Panc1 (cell line): ENCODE measurements around the gene PRR22. TPM values are rescaled to one million over a fixed set of nuclear protein-coding genes. Genes with fewer than 3 reads are reported as not detected.

Source experiments
- ATAC-seq: fragments of 200-7000 bp; cut with Tn5 transposase; 2 replicates; pipeline ENCODE4 v1.9.1; 2020; ENCODE audit warnings: mild to moderate bottlenecking, moderate library complexity
- BruUV-seq: library from RNA; stranded (reverse); fragments of 400-500 nt; replicated peaks from 2 replicates; lab custom pipeline; 2021; lab: Mats Ljungman, UMichigan
- CTCF ChIA-PET: fragments of 300-600 bp; sonication (Branson Sonifier 250); formaldehyde crosslinking; loops from one replicate; lab custom pipeline; 2022; ENCODE audit warnings: antibody characterized with exemption; lab: Charles Lee
- POLR2A ChIA-PET: fragments of 300-600 bp; sonication (Branson Sonifier 250); formaldehyde crosslinking; loops from one replicate; lab custom pipeline; 2022; ENCODE audit warnings: antibody characterized with exemption; lab: Charles Lee
- DNase-seq: peaks from one replicate; pipeline ENCODE4 v3.0.0-alpha.2; 2010; ENCODE audit warnings: low read depth, low spot score
- H3K27ac ChIP-seq: 2 replicates; pipeline ENCODE4 v1.5.1; 2011; ENCODE audit warnings: mild to moderate bottlenecking, low read length, inconsistent platforms
- H3K27me3 ChIP-seq: fragments of 200-500 bp; sonication (Bioruptor generic); 2 replicates; pipeline ENCODE4 v1.6.0; 2014; ENCODE audit warnings: low read length, inconsistent platforms; ENCODE audit not compliant: control insufficient read depth, insufficient read depth
- H3K36me3 ChIP-seq: fragments of 200-500 bp; sonication (Bioruptor generic); 2 replicates; pipeline ENCODE4 v1.5.1; 2014; ENCODE audit warnings: inconsistent platforms, mild to moderate bottlenecking, low read length, moderate library complexity; ENCODE audit not compliant: control insufficient read depth, insufficient read depth
- H3K4me1 ChIP-seq: 2 replicates; pipeline ENCODE4 v1.5.1; 2011; ENCODE audit warnings: inconsistent platforms, mild to moderate bottlenecking, low read length, moderate library complexity; ENCODE audit not compliant: control insufficient read depth, insufficient read depth
- H3K4me3 ChIP-seq, 2 experiments: 2 replicates each; pipeline ENCODE4 v1.5.1; 2011 to 2012; ENCODE audit warnings: low read depth in 2 of 2, low read length in 2 of 2, mild to moderate bottlenecking in 2 of 2, inconsistent platforms in 1 of 2, moderate library complexity in 1 of 2
- H3K9me3 ChIP-seq: fragments of 200-500 bp; sonication (Bioruptor generic); 2 replicates; pipeline ENCODE4 v1.5.1; 2014; ENCODE audit warnings: low read depth, mild to moderate bottlenecking, inconsistent platforms, low read length, moderate library complexity; ENCODE audit not compliant: control insufficient read depth, insufficient read depth
- POLR2AphosphoS5 ChIP-seq: IDR thresholded peaks from 2 replicates; pipeline ENCODE4 v1.6.1; 2012; ENCODE audit warnings: mild to moderate bottlenecking, low read depth, low read length, moderate library complexity
- SIN3A ChIP-seq: IDR thresholded peaks from 2 replicates; pipeline ENCODE4 v1.6.1; 2012; ENCODE audit warnings: low read depth, mild to moderate bottlenecking, low read length, moderate library complexity, borderline replicate concordance; ENCODE audit not compliant: insufficient read depth
- TCF7L2 ChIP-seq: IDR thresholded peaks from 2 replicates; pipeline ENCODE4 v1.6.1; 2011; ENCODE audit warnings: mild to moderate bottlenecking, low read depth, low read length, inconsistent platforms
- in situ Hi-C: cut with HindIII; loops from 2 replicates; pipeline ENCODE4 v1.10.0; 2016; ENCODE audit warnings: low sequenced_read_pairs, low pct_unique_long_range_greater_than_20kb
- intact Hi-C: fragments of 100-400 bp; cut with micrococcal nuclease; formaldehyde crosslinking; loops from one replicate; pipeline ENCODE4 v1.10.0; 2022; ENCODE audit not compliant: unreplicated experiment
- total RNA-seq: library from RNA; stranded (reverse); gene quantifications from one replicate; pipeline ENCODE4 v1.2.1, GENCODE V29; 2021; ENCODE audit not compliant: unreplicated experiment
- TF ChIP-seq, protein P1 (sequence below), 2 experiments: IDR thresholded peaks; 2 replicates each; pipeline ENCODE4 v1.6.1; 2011 to 2012; ENCODE audit warnings: low read depth in 2 of 2, control low read depth in 1 of 2, low read length in 1 of 2, mild to moderate bottlenecking in 1 of 2, moderate library complexity in 1 of 2; ENCODE audit not compliant: insufficient read depth in 1 of 2
- TF ChIP-seq, protein P2 (sequence below): fragments of 450-650 bp; IDR thresholded peaks from 2 replicates; pipeline ENCODE4 v1.5.1; 2017; ENCODE audit warnings: mild to moderate bottlenecking

The PRR22 gene
- total RNA-seq, 1 experiment from 2014 or later: 5.9 TPM

DNA sequence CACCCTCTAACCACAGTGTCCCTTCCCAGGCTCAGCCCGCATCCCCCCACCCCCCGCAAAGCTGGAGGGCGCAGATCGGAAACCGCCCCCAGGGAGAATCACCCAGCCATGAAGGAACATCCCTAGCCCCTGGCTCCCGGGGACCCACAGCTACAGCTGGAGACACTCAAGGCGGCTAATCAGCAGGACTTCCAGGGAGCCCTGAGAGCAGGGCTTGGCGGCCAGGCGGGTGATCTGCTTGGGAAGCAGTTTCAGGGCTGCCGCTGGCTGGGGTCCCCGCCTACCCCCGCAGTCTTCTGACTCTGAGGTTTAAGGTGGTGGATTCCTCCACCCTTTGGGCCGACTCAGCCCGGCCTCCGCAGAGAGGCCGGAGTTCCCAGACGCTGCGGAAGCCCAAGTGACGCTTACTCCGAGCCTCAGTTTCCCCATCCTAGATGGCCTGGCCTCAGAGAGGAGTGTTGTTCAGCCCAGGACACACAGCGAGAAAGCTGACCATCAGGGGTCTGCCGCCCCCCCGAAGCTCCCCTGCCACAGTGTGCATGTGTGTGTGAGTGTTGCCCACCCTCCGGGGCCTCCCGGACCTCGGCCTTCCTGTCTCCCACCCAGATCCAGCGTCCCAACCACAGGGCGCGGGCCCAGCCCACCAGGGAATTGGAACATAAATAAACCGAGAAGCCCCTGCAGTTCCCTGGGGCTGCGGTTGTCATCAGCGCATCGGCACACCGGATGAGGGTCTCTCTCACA lies 45.2 kb upstream of the PRR22 start:
- intact Hi-C loops: no loop called here

DNA sequence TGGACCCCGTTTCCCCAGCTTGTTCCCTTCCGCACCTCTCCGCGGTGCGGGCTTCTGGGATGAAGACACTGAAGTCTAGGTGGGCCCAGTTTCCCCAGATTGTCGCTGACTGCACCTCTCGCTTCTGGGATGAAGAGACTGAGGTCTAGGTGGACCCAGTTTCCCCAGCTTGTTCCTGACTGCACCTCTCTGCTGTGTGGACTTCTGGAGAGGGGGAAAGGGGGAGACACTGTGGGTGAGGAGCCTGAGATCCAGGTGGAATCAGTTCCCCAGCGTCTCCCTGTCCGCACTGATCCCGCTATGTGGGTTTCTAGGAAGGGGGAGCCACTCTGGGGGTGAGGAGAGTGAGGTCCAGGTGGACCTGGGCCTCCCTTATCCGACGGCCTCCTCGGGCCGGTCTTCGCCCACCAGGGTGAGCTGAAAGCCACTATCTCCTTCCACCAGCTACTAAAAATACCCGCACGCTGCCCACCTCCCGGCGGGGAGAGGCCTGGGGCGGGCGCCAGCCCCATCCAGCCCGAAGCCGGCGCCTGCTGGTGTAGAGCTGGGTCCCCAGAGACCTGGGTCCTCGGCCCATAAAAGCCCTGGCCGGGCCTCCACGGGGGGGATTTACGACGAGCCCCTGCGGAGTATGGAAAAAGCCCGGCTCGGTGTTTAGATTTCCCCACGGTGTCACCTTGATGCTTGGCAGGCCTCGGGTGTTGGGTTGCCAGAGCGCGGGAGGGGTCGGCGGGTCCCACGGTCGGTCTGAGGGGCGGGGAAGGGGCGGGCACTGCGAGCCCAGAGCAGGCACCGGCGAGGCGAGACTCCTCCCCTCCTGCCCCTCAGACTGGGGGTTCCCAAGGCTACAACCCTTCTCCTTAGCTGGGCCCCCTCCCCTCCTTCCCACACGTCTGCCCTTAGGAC lies 44.4 kb upstream of the PRR22 start:
- CTCF ChIA-PET: interaction anchor here (1.4 kb wide), 1 partner anchor 25 kb away, joined by 5 read pairs; no protein-coding TSS in a partner anchor
- H3K27ac ChIP-seq: peak overlapping the region; percentile 80
- TSS peak; percentile 99 for BruUV-seq

More for the DNA sequence above, 45.2 kb upstream of the PRR22 start:
- no peak overlapping the region for H3K27ac ChIP-seq
- ATAC-seq (no peak), DNase-seq (no peak)
- no peak overlapping the region; a peak in 1 of 4 replicates for H3K4me3 ChIP-seq
- H3K4me1 ChIP-seq: peaks cover 8% of the 10 kb centered on the region
- TF ChIP-seq SIN3A: no peak
- TF ChIP-seq, protein P1, sequence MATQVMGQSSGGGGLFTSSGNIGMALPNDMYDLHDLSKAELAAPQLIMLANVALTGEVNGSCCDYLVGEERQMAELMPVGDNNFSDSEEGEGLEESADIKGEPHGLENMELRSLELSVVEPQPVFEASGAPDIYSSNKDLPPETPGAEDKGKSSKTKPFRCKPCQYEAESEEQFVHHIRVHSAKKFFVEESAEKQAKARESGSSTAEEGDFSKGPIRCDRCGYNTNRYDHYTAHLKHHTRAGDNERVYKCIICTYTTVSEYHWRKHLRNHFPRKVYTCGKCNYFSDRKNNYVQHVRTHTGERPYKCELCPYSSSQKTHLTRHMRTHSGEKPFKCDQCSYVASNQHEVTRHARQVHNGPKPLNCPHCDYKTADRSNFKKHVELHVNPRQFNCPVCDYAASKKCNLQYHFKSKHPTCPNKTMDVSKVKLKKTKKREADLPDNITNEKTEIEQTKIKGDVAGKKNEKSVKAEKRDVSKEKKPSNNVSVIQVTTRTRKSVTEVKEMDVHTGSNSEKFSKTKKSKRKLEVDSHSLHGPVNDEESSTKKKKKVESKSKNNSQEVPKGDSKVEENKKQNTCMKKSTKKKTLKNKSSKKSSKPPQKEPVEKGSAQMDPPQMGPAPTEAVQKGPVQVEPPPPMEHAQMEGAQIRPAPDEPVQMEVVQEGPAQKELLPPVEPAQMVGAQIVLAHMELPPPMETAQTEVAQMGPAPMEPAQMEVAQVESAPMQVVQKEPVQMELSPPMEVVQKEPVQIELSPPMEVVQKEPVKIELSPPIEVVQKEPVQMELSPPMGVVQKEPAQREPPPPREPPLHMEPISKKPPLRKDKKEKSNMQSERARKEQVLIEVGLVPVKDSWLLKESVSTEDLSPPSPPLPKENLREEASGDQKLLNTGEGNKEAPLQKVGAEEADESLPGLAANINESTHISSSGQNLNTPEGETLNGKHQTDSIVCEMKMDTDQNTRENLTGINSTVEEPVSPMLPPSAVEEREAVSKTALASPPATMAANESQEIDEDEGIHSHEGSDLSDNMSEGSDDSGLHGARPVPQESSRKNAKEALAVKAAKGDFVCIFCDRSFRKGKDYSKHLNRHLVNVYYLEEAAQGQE (IDR thresholded peaks at IDR 0.05; ENCODE audit: insufficient read depth in 1 of 2, low read depth in 2 of 2, low read length in 1 of 2): no peak
- TF ChIP-seq POLR2AphosphoS5: no peak
- TF ChIP-seq, protein P2, sequence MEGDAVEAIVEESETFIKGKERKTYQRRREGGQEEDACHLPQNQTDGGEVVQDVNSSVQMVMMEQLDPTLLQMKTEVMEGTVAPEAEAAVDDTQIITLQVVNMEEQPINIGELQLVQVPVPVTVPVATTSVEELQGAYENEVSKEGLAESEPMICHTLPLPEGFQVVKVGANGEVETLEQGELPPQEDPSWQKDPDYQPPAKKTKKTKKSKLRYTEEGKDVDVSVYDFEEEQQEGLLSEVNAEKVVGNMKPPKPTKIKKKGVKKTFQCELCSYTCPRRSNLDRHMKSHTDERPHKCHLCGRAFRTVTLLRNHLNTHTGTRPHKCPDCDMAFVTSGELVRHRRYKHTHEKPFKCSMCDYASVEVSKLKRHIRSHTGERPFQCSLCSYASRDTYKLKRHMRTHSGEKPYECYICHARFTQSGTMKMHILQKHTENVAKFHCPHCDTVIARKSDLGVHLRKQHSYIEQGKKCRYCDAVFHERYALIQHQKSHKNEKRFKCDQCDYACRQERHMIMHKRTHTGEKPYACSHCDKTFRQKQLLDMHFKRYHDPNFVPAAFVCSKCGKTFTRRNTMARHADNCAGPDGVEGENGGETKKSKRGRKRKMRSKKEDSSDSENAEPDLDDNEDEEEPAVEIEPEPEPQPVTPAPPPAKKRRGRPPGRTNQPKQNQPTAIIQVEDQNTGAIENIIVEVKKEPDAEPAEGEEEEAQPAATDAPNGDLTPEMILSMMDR: no peak
- TF ChIP-seq TCF7L2: no peak
- POLR2A ChIA-PET: no interaction called here
- no peaks in the 10 kb centered on the region for H3K36me3 ChIP-seq
- CTCF ChIA-PET: no interaction called here
- BruUV-seq: no TSS peak
- in situ Hi-C loops: no loop called here
- no peaks in the 10 kb centered on the region for H3K27me3 ChIP-seq
- no peaks in the 10 kb centered on the region for H3K9me3 ChIP-seq

More for the DNA sequence above, 44.4 kb upstream of the PRR22 start:
- no peak for ATAC-seq
- Histone ChIP-seq H3K9me3 (no peaks in the 10 kb centered on the region), H3K36me3 (no peaks in the 10 kb centered on the region), H3K4me1 (peaks cover 8% of the 10 kb centered on the region), H3K27me3 (no peaks in the 10 kb centered on the region), H3K4me3 (peak overlapping the region; percentile 55 to 86)
- DNase-seq: no peak
- POLR2A ChIA-PET: no interaction called here
- in situ Hi-C loops (no loop called here), intact Hi-C loops (no loop called here)
- no peak for TF ChIP-seq TCF7L2
- TF ChIP-seq POLR2AphosphoS5: no peak
- no peak for TF ChIP-seq SIN3A
- TF ChIP-seq, protein P2: no peak
- TF ChIP-seq, protein P1 (IDR thresholded peaks at IDR 0.05; ENCODE audit: insufficient read depth in 1 of 2, low read depth in 2 of 2, low read length in 1 of 2): no peak
